Gastrocnemius medialis (tissue), 4 donors: ENCODE data around the gene PSMG4.

Experiments used
- CTCF ChIP-seq, 5 experiments: fragments of 450-650 bp in 3 of 5; fragments of 200-600 bp in 2 of 5; sonication (generic) in 2 of 5; IDR thresholded peaks in 4 of 5; conservative IDR thresholded peaks in 1 of 5; 1 replicate in 4 of 5; 2 replicates in 1 of 5; pipeline ENCODE4 v1.5.1; 2016 to 2019; ENCODE audit warnings: antibody characterized with exemption in 5 of 5, mild to moderate bottlenecking in 3 of 5, moderate library complexity in 3 of 5
- POLR2A ChIP-seq, 2 donors: fragments of 450-650 bp; IDR thresholded peaks; one replicate each; pipeline ENCODE4 v1.6.1; 2017; ENCODE audit warnings: antibody characterized with exemption in 2 of 2, mild to moderate bottlenecking in 2 of 2, moderate library complexity in 2 of 2

DNA sequence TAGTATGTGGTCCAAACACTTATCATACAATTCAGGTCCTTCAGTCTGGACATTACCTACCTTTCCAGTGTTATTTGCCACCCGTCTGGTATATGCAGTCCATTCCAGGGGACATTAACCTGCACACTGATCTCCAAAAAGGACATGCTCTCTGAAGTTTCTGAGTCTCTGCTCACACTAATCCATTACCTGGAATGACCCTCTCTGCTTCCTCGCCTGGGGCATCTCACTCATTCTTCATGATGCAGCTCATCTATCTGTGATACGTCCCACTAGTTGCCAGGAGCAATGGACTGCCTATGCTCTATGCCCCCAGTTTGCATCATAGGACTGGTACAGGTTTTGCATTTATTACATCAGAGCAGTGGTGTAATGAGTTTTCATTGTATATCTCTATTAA, 25.4 kb upstream of the PSMG4 start:
- TF ChIP-seq POLR2A (IDR thresholded peaks at IDR 0.05) = no peak
- TF ChIP-seq CTCF (IDR thresholded peaks at IDR 0.05 in 4 of 5, conservative IDR thresholded peaks at IDR 0.05 in 1 of 5) = no peak
